ENCODE data around the gene PDIA5.
A peak's percentile ranks its signal among the peaks of the same experiment; 100 is the strongest.
"Not testable (repeated sequence)": the region's sequence is repeated elsewhere in the genome, so short reads cannot be mapped to it uniquely, and the experiment has no call there.

PDIA5 gene

DNA sequence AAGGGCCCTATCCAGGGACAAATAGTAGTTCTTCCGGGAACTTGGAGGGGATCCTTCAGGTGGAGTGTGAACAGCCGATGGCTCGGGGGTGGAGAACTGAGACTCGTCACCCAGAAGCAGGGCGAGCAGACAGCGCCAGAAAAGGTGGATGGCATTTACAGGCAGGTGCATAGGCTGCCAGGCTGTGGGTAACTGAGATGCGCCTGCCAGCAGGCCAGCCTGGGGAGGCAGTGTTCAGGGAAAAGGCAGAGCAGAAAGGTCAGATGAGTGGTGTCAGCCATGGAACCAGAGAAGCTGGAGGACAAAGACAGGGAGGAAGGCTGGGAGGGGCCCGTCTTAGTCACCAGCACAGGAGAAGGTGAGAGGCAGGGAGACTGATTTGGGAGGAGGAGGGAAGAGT is 81.9 kb downstream of the PDIA5 start:
- Histone ChIP-seq H3K36me3 (peaks cover 77% of the 10 kb centered on the region), H3K27me3 (ENCODE audit: insufficient read depth, low read depth, severe bottlenecking) (no peaks in the 10 kb centered on the region), H3K9me3 (ENCODE audit: severe bottlenecking) (no peaks in the 10 kb centered on the region), H3K4me3 (ENCODE audit: low read depth, low read length) (no peak overlapping the region), H3K27ac (no peak overlapping the region)
- no peak for DNase-seq
- TF ChIP-seq, protein P1, sequence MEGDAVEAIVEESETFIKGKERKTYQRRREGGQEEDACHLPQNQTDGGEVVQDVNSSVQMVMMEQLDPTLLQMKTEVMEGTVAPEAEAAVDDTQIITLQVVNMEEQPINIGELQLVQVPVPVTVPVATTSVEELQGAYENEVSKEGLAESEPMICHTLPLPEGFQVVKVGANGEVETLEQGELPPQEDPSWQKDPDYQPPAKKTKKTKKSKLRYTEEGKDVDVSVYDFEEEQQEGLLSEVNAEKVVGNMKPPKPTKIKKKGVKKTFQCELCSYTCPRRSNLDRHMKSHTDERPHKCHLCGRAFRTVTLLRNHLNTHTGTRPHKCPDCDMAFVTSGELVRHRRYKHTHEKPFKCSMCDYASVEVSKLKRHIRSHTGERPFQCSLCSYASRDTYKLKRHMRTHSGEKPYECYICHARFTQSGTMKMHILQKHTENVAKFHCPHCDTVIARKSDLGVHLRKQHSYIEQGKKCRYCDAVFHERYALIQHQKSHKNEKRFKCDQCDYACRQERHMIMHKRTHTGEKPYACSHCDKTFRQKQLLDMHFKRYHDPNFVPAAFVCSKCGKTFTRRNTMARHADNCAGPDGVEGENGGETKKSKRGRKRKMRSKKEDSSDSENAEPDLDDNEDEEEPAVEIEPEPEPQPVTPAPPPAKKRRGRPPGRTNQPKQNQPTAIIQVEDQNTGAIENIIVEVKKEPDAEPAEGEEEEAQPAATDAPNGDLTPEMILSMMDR (IDR thresholded peaks at IDR 0.05; ENCODE audit: low read depth, low read length) = no peak

DNA sequence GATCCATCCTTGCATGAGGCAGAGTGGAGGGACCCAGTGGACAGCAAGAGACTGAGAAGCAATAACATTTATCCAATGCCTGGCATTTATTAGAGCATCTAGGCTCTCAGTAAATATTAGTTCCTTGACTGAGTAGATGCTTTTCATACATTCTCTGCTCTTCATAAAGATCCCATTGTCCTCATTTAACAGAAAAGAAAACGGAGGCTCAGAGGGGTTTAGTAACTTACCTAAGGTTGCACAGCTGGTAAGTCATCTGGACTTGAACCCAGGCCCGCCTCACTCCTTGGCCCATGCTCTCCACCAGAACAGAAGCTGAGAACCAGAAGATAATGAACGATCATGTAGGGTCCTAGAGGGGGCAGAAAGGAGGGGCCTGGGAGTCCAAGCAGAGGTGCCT is 82.7 kb downstream of the PDIA5 start:
- H3K27ac ChIP-seq = no peak overlapping the region
- peaks cover 82% of the 10 kb centered on the region for H3K36me3 ChIP-seq
- H3K27me3 ChIP-seq (ENCODE audit: insufficient read depth, low read depth, severe bottlenecking) = no peaks in the 10 kb centered on the region
- DNase-seq = no peak
- TF ChIP-seq, protein P1 (IDR thresholded peaks at IDR 0.05; ENCODE audit: low read depth, low read length) = no peak
- H3K4me3 ChIP-seq (ENCODE audit: low read depth, low read length) = no peak overlapping the region
- H3K9me3 ChIP-seq (ENCODE audit: severe bottlenecking) = no peaks in the 10 kb centered on the region

DNA sequence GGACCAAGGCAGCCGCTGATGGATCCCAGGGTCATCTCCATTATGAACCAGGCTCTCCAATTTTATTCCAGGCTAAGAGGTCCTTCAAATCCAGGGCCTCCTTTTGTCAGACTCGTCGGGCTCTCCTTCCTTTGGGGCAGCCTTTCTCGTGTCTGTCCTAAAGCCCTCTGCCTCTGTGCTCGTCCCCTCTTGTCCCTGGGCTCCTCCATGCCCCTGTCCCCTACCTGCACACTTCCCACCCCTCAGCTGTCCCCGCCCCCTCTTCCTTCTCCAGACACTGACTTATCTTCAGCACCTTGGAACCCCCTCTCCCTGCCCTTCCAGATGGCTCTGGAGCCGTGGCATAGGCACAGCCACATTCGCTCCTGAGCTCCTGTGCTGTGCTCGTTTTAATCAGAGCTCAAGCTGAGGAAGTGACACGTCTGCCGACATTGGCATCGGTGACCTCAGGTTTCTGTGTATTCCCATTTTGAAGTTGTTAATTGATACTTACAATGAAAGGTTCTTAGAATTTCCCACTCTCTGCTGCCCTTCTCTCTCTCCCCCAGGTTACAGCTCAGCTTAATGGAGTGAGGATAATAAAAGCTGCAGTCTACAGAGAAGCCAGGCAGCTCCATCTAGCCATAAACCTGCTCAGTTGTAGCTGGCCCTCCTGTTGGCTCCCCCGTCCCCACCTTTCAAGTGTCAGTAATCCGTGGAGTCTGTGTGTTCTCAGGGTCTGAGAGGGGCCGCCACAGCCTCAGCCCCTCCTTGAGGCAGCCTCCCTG is 83.8 kb downstream of the PDIA5 start:
- DNase-seq = peak; percentile 72
- Histone ChIP-seq H3K4me3 (ENCODE audit: low read depth, low read length) (no peak overlapping the region), H3K27ac (peak overlapping the region; percentile 43), H3K36me3 (peaks cover 84% of the 10 kb centered on the region), H3K9me3 (ENCODE audit: severe bottlenecking) (no peaks in the 10 kb centered on the region), H3K27me3 (ENCODE audit: insufficient read depth, low read depth, severe bottlenecking) (no peaks in the 10 kb centered on the region)
- TF ChIP-seq, protein P1 (IDR thresholded peaks at IDR 0.05; ENCODE audit: low read depth, low read length) = no peak

DNA sequence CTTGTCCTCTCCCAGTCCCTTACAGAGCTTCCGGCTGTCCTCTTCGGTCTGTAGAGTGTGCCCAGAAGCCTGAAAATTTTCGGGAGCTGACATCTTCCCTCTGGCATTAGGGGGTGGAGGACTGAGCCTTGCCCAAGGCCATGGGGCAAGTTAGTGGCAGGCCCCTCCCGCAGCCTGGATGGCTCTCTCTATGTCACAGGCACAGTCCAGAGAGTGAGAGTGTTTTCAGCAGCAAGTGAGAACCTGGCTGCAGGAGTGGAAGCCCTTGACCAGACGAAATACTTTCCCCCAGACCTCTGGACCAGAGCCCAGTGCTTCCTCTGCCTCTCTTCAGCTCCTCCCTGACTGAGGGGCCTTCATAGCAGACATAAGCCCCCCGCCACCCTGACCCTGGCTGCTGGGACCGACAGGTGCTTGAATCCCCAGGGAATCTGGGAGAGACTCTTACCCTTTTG is 84.5 kb downstream of the PDIA5 start:
- no peak for DNase-seq
- H3K9me3 ChIP-seq (ENCODE audit: severe bottlenecking) = no peaks in the 10 kb centered on the region
- H3K27ac ChIP-seq = peak overlapping the region; percentile 43
- TF ChIP-seq, protein P1 (IDR thresholded peaks at IDR 0.05; ENCODE audit: low read depth, low read length) = no peak
- H3K36me3 ChIP-seq = peaks cover 84% of the 10 kb centered on the region
- H3K27me3 ChIP-seq (ENCODE audit: insufficient read depth, low read depth, severe bottlenecking) = no peaks in the 10 kb centered on the region
- no peak overlapping the region for H3K4me3 ChIP-seq (ENCODE audit: low read depth, low read length)

GRCh38 chr3:123151853-123152420 is 85.1 kb downstream of the PDIA5 start:
- not testable (repeated sequence) for H3K9me3 ChIP-seq (ENCODE audit: severe bottlenecking); H3K4me3 ChIP-seq (ENCODE audit: low read depth, low read length); H3K27me3 ChIP-seq (ENCODE audit: insufficient read depth, low read depth, severe bottlenecking); H3K27ac ChIP-seq; DNase-seq
- peaks cover 82% of the 10 kb centered on the region for H3K36me3 ChIP-seq

DNA sequence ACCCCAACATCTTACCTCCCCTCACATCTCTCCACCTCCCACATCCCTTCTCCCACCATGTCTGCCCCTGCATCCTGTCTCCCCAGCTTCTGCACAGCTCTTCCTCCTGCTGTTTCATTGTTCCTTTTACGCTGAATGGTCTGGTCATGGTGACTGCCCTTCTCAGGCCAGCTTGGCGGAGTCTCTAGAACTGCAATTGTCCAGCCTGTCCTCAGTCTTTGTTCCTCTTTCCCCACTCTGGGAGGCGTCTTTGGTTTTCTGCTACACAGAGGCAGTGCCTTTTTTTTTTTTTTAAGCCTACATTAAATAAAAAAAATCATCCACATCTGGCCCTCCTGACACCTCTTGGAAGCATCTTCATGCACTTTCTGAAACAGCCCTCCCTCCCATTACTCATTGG is 85.9 kb downstream of the PDIA5 start:
- Histone ChIP-seq H3K27me3 (ENCODE audit: insufficient read depth, low read depth, severe bottlenecking) (no peaks in the 10 kb centered on the region), H3K27ac (no peak overlapping the region), H3K36me3 (peaks cover 74% of the 10 kb centered on the region), H3K9me3 (ENCODE audit: severe bottlenecking) (no peaks in the 10 kb centered on the region), H3K4me3 (ENCODE audit: low read depth, low read length) (no peak overlapping the region)
- TF ChIP-seq, protein P1 (IDR thresholded peaks at IDR 0.05; ENCODE audit: low read depth, low read length) = no peak
- no peak for DNase-seq

Data from WERI-Rb-1 (cell line).